ENCODE results near the gene XIRP1.

Gene XIRP1

DNA sequence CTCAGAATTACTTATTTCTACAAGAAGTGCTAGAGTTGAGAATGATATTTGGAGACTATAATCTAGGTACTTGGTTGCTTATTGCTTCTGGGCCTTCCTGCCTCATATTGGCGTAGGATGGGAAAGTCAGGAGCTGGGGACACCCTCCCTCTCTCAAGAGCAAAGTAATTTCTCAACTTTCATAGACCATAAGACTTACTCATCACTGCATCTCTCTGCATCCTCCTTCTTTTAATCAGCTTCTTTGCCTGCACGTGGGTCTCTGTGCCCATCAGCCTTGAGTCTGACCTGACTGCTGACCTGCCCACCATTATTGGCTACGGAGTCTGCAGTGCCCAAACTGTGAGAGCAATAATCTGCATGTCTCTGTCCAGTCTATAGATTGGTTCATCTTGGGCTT lies 27.3 kb upstream of the XIRP1 start:
- TF ChIP-seq EZH2 (IDR thresholded peaks at IDR 0.05; ENCODE audit: borderline replicate concordance, low read depth, low read length, severe bottlenecking), result no peak
- TF ChIP-seq, protein P1, sequence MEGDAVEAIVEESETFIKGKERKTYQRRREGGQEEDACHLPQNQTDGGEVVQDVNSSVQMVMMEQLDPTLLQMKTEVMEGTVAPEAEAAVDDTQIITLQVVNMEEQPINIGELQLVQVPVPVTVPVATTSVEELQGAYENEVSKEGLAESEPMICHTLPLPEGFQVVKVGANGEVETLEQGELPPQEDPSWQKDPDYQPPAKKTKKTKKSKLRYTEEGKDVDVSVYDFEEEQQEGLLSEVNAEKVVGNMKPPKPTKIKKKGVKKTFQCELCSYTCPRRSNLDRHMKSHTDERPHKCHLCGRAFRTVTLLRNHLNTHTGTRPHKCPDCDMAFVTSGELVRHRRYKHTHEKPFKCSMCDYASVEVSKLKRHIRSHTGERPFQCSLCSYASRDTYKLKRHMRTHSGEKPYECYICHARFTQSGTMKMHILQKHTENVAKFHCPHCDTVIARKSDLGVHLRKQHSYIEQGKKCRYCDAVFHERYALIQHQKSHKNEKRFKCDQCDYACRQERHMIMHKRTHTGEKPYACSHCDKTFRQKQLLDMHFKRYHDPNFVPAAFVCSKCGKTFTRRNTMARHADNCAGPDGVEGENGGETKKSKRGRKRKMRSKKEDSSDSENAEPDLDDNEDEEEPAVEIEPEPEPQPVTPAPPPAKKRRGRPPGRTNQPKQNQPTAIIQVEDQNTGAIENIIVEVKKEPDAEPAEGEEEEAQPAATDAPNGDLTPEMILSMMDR (IDR thresholded peaks at IDR 0.05; ENCODE audit: borderline replicate concordance, extremely low read depth, low read length, poor library complexity, severe bottlenecking), result no peak
- H3K4me3 ChIP-seq (ENCODE audit: low read depth in 1 of 2, low read length in 2 of 2), result no peak overlapping the region
- no peak overlapping the region for H3K27ac ChIP-seq (ENCODE audit: low read length)
- H3K27me3 ChIP-seq (ENCODE audit: insufficient read depth, low read length, poor library complexity), result peaks cover 11% of the 10 kb centered on the region
- no peaks in the 10 kb centered on the region for H3K4me1 ChIP-seq (ENCODE audit: insufficient read depth, low read length)
- no peak overlapping the region for H3K4me2 ChIP-seq (ENCODE audit: insufficient read depth, low read length)
- ATAC-seq (ENCODE audit: insufficient read depth, low read depth) (no peak), DNase-seq (no peak)
- no peaks in the 10 kb centered on the region for H3K9me3 ChIP-seq (ENCODE audit: insufficient read depth, low read length, severe bottlenecking)
- H4K20me1 ChIP-seq (ENCODE audit: insufficient read depth, low read length), result no peaks in the 10 kb centered on the region
- no peak overlapping the region for H2AFZ ChIP-seq (ENCODE audit: low read depth, low read length)
- H3K79me2 ChIP-seq (ENCODE audit: insufficient read depth, low read length), result no peaks in the 10 kb centered on the region
- no peak overlapping the region for H3K9ac ChIP-seq (ENCODE audit: low read depth, low read length)
- no peaks in the 10 kb centered on the region for H3K36me3 ChIP-seq (ENCODE audit: insufficient read depth, low read length)

DNA sequence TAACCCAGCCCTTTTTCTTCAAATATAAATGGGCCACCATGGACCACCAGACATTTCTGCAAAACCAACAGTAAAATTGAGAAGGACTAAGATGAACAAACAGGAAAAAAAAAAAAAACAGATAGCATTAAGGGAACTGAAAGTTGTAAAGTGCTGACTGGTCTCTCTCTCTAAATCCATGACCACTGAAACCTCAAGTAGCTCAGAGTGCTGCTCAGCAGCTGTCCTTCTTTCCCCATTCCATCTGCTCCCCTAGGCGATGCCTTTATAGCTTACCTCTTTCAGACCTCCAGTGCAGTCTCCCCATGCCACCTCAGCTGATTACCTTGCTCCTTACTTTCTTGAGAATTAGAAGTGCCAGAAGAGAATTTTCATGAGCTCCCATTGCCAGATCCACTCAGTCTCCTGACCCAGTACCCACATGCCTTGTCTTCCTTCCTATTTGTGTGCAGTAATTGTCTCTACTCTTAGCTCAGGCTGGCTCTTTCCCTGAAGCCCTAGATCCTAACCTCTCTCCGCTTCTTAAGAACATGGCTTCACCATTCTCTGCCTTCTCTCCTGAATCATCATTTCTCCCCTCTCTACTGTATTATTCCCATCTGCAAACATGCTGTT lies 23.9 kb upstream of the XIRP1 start:
- DNase-seq, result no peak

DNA sequence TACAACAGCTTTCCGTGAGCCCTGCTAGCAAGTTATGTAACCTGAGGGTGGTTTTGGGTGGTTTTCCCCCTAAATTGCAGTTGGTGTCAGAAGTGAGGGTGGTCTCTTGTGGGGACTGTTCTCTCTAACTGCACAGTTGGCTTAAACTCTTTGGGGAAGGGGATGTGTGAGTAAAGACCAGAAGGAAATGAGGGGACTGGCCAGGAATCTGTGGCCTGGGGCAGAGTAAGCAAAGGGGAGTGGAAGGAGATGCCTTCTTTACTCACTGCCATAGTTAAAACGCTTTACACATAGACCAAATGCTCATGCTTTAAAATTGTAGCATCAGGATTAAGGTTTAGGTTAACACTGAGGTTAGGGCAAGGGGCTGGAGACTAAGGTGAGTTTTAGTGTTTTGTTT lies 21.2 kb upstream of the XIRP1 start:
- DNase-seq (no peak), ATAC-seq (ENCODE audit: insufficient read depth, low read depth) (no peak)
- H3K27me3 ChIP-seq (ENCODE audit: insufficient read depth, low read length, poor library complexity), result peaks cover 12% of the 10 kb centered on the region
- no peaks in the 10 kb centered on the region for H3K36me3 ChIP-seq (ENCODE audit: insufficient read depth, low read length)
- no peak overlapping the region for H3K4me2 ChIP-seq (ENCODE audit: insufficient read depth, low read length)
- no peaks in the 10 kb centered on the region for H3K4me1 ChIP-seq (ENCODE audit: insufficient read depth, low read length)
- no peak overlapping the region for H3K27ac ChIP-seq (ENCODE audit: low read length)
- H2AFZ ChIP-seq (ENCODE audit: low read depth, low read length), result no peak overlapping the region
- no peak overlapping the region for H3K4me3 ChIP-seq (ENCODE audit: low read depth in 1 of 2, low read length in 2 of 2)
- TF ChIP-seq EZH2 (IDR thresholded peaks at IDR 0.05; ENCODE audit: borderline replicate concordance, low read depth, low read length, severe bottlenecking), result no peak
- TF ChIP-seq, protein P1 (IDR thresholded peaks at IDR 0.05; ENCODE audit: borderline replicate concordance, extremely low read depth, low read length, poor library complexity, severe bottlenecking), result no peak
- no peaks in the 10 kb centered on the region for H3K9me3 ChIP-seq (ENCODE audit: insufficient read depth, low read length, severe bottlenecking)
- no peaks in the 10 kb centered on the region for H4K20me1 ChIP-seq (ENCODE audit: insufficient read depth, low read length)
- no peak overlapping the region for H3K9ac ChIP-seq (ENCODE audit: low read depth, low read length)
- no peaks in the 10 kb centered on the region for H3K79me2 ChIP-seq (ENCODE audit: insufficient read depth, low read length)

More for the DNA sequence above, 23.9 kb upstream of the XIRP1 start:
- no peak for TF ChIP-seq EZH2 (IDR thresholded peaks at IDR 0.05; ENCODE audit: borderline replicate concordance, low read depth, low read length, severe bottlenecking)
- TF ChIP-seq, protein P1 (IDR thresholded peaks at IDR 0.05; ENCODE audit: borderline replicate concordance, extremely low read depth, low read length, poor library complexity, severe bottlenecking), result no peak
- Histone ChIP-seq H3K36me3 (ENCODE audit: insufficient read depth, low read length) (no peaks in the 10 kb centered on the region), H2AFZ (ENCODE audit: low read depth, low read length) (no peak overlapping the region), H3K4me2 (ENCODE audit: insufficient read depth, low read length) (no peak overlapping the region), H3K9ac (ENCODE audit: low read depth, low read length) (no peak overlapping the region), H3K79me2 (ENCODE audit: insufficient read depth, low read length) (no peaks in the 10 kb centered on the region), H3K9me3 (ENCODE audit: insufficient read depth, low read length, severe bottlenecking) (no peaks in the 10 kb centered on the region), H3K4me1 (ENCODE audit: insufficient read depth, low read length) (no peaks in the 10 kb centered on the region), H3K27me3 (ENCODE audit: insufficient read depth, low read length, poor library complexity) (peaks cover 15% of the 10 kb centered on the region), H3K4me3 (ENCODE audit: low read depth in 1 of 2, low read length in 2 of 2) (no peak overlapping the region), H4K20me1 (ENCODE audit: insufficient read depth, low read length) (no peaks in the 10 kb centered on the region), H3K27ac (ENCODE audit: low read length) (no peak overlapping the region)
- peak; percentile 55; the same call in 2 of the 3 replicates for ATAC-seq (ENCODE audit: insufficient read depth, low read depth)

Measured in DND-41 (cell line).